Measurements from ENCODE around the gene TNNI2.

The TNNI2 gene

GRCh38 chr11:1834779-1835670, 3.8 kb upstream of the TNNI2 start, which contains the start of gene SYT8:
TSS of gene SYT8 (plus strand) at chr11:1834990. CDS start at chr11:1835106, 116 bp downstream.
- no peak for DNase-seq

- DNase-seq: no peak
Observed at GRCh38 chr11:1835671-1836010, 3.1 kb upstream of the TNNI2 start.

- no peak for DNase-seq
Observed at GRCh38 chr11:1836011-1836945, 2.5 kb upstream of the TNNI2 start.

GRCh38 chr11:1837171-1838076, 1.4 kb upstream of the TNNI2 start:
- peak; percentile 65 for DNase-seq

GRCh38 chr11:1838077-1838425, 730 bp upstream of the TNNI2 start:
- DNase-seq: no peak

GRCh38 chr11:1839204-1839923, 583 bp downstream of the TNNI2 start:
- no peak for DNase-seq

GRCh38 chr11:1839924-1840779, 1.4 kb downstream of the TNNI2 start:
- DNase-seq: no peak

- DNase-seq: no peak
Observed at GRCh38 chr11:1840780-1841480, 2.1 kb downstream of the TNNI2 start.

GRCh38 chr11:1841511-1842148, 2.8 kb downstream of the TNNI2 start:
- DNase-seq: no peak

GRCh38 chr11:1842149-1843097, 3.6 kb downstream of the TNNI2 start:
- no peak for DNase-seq

GRCh38 chr11:1843098-1843473, 4.3 kb downstream of the TNNI2 start:
- DNase-seq: no peak

- DNase-seq: no peak
Observed at GRCh38 chr11:1843796-1844195, 5.0 kb downstream of the TNNI2 start.

GRCh38 chr11:1844221-1845094, 5.7 kb downstream of the TNNI2 start:
- DNase-seq: no peak

- DNase-seq: no peak
Observed at GRCh38 chr11:1845095-1845429, 6.3 kb downstream of the TNNI2 start.

GRCh38 chr11:1845561-1846452, 7.0 kb downstream of the TNNI2 start:
- no peak for DNase-seq

- no peak for DNase-seq
Observed at GRCh38 chr11:1846453-1846932, 7.7 kb downstream of the TNNI2 start.

All from fibroblast of skin of scalp (primary cell).